Ovary (tissue), 3 donors: ENCODE measurements around the gene TAOK1.

Experiments
- CTCF ChIP-seq, 3 donors: fragments of 450-650 bp in 2 of 3; fragments of 200-600 bp in 1 of 3; IDR thresholded peaks; one replicate each; pipeline versions ENCODE4 v1.5.1 to v1.8.0; 2016 to 2022; ENCODE audit warnings: antibody characterized with exemption in 3 of 3, mild to moderate bottlenecking in 1 of 3
- POLR2A ChIP-seq: fragments of 450-650 bp; IDR thresholded peaks from one replicate; pipeline ENCODE4 v1.6.1; 2017; ENCODE audit warnings: antibody characterized with exemption, mild to moderate bottlenecking, moderate library complexity
- donor health status: DM: no; HTN: no; CAD: no.

GRCh38 chr17:29475891-29476290, 85.7 kb downstream of the TAOK1 start:
- no peak for TF ChIP-seq POLR2A
- TF ChIP-seq CTCF (IDR thresholded peaks at IDR 0.05): no peak
